HG02610 (cell line): ENCODE measurements around the gene ARHGAP26.

Source experiments
- ATAC-seq: cut with Tn5 transposase; IDR thresholded peaks from one replicate; pipeline ENCODE4 v1.9.1; 2021; ENCODE audit warnings: mild to moderate bottlenecking, moderate library complexity; ENCODE audit not compliant: unreplicated experiment

Gene ARHGAP26

DNA sequence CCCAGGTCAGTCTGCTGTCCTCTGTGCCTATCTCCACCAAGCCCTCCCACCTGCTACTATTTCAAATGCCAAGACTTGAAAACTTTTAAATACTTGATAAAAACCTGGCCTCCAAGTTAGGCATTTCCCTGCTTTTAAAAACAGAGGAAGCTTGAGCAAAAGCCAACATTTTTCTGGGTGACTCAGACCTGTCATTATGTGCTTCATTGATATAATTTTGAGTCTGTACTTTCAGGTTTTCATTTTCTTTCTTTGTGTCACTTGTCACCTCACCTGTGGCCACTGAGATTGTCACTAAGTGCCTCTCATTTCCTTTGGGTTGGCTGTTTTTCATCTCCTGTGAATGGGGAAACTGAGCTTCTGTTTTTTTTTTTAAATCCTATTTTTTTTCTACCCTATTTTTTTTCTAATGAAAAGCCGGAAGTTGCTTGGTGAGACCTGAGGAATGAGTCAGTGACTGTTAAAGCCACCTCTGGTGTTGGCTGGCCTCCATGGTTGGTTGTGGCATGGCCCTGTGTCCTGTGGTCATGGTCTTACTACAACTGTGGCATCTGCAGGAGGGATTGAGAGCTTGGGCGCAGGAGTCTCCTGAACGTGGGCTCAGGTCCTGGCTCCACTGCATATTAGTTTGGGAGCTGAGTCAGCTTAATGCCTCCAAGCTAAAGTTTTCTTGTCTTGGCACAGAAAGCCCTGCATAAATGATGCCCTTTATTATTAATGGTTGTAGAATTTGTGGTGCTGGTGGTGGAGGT lies 56.7 kb downstream of the ARHGAP26 start:
- peak; percentile 41 for ATAC-seq

DNA sequence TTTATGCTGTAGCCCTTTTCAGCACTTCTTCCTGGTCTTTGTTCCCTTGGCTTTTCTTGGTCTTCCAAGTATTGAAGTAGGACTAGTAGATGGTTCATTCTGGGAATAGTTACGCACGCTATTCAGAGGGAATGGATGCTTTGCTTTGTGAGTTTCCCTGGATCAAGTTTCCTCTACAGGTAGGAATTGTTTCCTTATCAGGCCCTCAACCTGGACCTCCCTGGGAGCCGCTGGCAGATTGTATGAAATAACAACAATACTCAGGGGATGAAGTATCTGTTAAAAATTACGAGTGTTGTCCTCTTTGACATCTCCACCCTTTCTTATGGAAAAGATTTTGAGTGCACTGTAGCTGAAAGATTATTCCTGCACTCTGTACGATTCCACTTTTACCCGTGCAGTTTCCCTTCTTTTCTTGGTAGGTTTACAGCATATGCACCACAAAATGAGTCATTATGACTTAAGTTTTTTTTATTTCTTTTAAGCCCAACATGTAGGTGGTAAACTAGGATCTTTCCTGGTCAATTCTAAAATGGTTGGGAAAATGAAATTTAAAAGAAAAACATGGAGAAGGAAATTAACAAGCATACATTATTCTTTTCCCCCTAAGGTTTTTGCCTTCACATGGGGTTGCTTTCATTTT lies 57.9 kb downstream of the ARHGAP26 start:
- no peak for ATAC-seq

DNA sequence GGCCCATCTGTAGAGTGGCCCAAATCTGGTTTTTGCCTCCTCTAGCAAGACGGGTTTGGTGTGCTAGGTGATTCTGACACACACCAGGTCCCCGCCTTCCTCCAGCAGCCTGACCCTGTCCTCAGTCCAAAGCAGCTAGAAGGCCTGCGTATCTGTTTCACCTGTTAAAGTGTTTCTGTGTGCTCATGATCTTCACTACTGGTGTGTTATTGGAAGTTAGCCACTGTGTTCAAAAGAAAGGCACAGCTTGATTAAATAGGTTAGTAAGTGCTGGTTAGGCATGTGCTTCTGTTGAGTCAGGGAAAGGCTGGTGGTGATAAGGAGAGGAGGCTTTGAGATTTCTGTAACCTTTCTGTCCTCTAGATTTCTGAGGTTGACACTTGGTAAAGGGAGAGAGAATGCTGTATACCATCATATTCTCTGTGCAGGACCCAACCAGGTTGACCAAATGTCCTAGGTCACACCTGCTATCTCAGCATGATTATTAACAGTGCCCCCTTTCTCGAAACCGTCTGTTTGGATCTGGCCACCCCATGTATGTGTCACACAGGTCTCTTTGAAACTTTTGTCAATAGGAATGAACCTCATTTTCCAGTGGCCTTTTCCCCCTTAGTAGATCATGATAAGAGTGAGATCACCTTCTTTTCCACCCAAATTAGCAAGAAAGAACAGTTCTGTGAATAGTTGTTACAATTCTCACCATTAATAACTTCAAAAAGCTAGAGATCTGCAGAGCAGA lies 58.8 kb downstream of the ARHGAP26 start:
- no peak for ATAC-seq

DNA sequence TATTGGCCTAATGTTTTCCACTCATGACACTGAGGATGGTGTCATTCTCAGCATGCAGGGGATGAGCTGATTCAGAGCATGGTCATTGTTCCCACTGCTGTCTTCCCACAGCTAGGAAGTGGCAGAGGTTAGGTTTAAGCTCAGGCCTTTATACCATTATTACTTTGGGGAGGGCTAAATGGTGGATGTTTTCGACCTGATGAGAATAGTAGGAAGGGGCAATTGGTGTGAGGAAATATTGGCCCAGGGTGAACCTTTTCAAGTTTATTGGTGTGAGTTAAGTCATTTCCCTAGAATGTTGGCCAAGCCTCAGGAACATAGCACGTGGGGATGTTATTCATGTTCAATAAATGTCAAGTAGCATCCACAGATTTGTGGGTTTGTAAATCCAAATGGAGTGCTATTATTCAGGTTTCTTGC lies 59.6 kb downstream of the ARHGAP26 start:
- no peak for ATAC-seq

DNA sequence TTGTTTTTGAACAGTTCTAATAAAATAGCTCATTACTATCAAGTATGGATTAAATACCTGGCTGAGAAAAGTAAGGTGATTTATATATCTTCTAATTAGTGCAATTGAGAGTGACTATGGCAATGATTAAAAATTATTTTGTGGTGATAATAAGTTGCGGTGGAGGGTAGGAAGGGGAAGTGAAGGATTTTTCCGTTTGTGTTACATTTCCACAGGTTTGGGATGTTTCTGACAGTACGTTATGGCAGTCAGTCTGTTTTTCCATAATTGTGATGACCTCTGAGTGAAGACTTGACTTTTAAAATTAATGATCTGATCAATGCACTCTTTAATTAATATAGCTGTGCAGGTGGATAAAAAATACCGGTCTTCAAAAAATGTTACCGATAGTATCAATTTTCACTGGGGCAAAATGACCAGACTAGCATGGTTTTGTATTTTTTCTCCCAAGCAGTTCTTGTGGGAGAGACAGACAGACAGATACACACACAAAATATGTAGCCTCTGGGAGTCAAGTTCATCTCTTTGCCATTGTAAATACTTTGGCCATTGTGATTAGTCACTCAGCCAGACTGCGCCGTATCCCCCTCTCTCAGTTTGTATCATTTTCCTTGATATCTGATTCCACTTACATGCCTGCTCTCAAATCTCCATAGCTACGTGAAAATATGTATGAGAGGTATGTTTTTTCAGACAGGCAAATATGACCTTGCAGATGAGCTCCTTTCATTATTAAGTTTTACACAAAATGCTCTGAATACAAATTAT lies 60.2 kb downstream of the ARHGAP26 start:
- ATAC-seq = no peak

DNA sequence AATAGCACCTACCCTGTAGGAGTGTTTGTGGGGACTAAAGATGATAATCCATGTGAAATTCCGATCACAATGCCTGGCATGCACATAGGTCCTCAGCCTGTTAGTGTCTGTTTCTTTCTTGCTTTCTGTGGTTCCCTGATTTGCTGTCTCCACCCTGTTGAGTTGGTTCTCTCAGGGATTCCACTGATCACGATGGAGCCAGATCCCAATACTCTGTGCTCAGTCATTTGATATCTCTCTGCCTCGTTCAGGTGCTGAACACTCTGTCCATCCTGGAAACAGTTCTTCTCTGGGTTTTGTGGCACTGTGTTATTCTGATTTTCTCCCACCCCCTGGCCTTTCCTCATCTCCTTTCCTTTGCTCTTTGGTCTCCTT lies 60.8 kb downstream of the ARHGAP26 start:
- ATAC-seq = no peak

DNA sequence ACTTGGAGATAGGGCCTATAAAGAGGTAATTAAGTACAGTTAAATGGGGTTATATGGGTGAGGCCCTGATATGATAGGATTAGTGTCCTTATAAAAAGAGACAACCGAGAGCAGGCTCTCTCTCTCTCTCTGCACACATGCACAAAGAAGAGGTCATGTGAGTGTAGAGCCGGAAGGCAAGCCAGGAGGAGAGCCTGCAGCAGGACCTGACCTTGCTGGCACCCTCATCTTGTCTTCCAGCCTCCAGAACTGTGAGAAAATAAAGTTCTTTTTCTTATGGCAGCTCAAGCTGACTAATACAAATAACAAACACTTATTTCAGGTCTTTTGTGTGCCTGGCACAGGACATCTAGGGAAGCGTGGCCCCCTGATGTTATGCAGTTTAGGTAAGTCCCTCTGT lies 62.1 kb downstream of the ARHGAP26 start:
- ATAC-seq = no peak

DNA sequence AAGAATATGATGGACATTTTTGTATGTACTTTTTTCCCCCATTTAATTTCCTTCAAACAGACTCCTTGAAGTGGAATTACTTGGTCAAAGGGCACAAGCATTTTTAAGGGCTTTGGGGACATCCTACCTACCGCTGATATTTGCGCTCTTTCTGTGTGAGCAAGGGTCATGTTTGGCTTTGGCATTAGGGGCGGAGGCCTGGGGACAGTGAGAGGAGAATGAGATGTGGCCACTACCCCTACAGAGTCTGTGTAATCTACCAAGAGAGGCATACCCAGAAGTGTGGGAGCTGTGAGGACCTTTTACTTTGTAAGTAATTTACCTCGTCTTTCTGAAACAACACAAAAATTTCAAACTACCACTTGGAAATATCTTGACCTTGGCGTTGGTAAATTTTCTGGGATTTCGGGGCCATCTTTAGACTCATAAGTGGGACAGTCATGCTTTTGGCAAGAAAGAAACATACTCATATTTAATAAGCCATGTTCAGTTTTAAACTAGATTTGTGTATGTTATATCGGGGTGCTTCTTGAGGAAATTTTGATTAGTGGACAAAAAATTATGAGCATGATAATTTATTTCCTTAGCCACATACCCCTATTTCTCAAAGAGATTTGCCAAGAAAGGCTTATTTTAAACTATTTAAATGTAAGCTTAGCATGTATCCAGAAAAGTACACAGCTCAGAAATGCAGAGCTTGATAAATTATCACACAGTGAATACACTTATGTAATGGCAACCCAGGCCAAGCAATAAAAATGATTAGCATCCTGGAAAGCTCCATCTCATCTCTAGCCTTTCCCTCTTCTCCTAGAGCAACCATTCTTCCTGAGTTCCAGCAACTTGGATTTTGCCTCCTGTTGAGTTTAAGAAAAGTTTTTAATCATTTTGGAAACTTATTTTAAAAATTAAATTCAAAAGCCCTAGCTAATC lies 63.6 kb downstream of the ARHGAP26 start:
- no peak for ATAC-seq

DNA sequence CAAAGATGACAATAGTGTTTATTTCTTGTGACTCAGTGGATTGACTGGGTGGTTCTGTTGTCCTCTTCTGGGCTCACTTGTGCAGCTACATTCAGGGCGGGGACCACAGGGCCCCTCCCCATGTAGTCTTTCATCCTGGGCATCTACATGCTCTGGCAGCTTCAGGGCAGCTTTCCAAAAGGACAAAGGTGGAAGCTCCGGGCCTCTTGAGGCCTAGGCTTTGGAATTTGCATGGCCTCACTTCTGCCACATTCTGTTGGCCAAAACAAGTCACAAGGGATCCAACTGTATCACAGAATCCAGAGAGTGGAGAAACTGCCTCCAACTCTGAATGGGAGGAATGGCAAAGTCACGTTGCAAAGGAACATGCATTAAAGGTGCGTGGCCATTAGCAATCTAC lies 64.3 kb downstream of the ARHGAP26 start:
- no peak for ATAC-seq

DNA sequence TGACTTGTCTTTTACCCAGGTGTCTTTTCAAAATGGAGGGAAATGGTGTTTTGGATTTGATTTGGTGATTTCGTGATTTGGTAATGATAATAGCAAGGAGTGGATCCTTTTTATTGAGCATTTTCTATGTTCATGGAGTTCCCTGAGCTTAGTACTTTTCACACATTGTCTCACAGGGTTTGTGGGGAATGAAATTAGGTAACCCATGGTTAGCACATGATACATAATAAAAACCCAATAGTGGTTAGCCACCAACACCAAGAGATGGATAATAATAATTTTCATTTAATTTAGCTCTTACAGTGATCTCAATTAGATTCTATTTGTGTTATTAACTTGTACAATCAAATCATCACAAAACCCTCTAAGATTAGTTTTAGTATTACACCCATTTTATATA lies 65.4 kb downstream of the ARHGAP26 start:
- no peak for ATAC-seq

DNA sequence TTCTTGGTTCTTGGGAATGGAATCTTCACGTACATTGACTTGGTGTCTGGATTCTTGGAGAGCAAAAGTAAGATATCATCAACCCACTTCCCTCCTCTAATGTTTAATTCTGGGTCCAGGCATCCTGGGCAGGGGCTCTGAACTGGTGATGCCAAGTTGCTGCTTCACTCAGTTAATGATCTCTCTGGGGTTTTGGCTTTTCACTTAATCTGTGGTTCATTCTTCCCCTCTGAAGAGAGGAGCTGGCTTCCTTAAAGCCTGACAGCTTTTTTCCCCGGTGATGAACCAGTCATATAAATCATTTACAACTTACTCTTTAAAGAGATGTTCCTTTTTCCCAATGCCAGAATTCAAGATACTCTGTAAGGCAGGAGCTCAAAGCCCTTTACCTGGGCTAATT lies 65.9 kb downstream of the ARHGAP26 start:
- ATAC-seq = no peak

DNA sequence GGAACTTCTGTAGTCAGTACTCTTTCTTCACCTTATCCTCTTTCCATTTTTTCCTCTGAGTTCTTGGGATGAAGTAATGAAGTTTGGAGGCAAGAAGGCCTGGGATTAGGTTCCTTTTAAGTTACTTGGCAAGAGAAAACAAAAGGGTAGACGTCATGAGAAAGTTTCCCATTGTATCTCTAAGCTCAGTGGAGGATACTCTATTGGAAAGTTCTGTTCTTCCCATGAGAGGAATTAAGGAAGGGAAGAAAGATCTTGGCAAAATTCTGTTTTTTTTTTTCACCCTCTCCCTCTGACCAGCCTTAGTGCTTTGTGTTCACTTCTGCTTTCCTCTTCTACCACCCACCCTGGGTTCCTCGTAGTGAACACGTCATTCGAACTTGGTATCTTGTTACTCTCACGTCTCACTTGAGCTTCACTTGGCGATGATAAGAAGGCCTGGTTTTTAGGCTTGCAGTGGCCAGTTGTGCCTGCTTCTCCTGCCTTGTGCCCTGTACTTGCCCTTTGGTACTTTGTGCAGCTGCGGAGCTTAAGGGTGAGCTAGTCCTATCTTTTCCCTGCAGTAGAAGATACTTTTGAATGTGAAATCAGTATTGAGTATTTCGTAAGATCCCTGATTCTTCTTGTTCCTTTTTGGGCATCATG lies 67.0 kb downstream of the ARHGAP26 start:
- ATAC-seq = no peak

DNA sequence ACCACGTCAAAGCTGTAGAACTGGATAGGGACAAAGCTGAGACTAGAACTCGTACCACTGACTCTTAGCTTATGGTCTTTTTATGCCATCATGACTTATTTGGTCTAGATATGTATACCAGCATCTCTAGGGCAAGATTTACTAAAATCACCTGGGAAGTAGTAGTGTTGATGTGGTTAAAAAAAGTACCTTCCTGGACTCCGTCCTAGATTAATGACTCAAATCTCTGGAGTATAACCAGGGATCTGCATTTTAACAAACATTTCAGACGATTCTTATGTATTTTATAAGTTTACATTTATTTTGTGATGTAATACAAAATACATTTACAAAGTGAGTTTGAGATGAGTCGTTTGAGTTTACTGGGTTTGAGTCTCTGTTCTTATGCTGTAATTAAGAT lies 68.7 kb downstream of the ARHGAP26 start:
- no peak for ATAC-seq

DNA sequence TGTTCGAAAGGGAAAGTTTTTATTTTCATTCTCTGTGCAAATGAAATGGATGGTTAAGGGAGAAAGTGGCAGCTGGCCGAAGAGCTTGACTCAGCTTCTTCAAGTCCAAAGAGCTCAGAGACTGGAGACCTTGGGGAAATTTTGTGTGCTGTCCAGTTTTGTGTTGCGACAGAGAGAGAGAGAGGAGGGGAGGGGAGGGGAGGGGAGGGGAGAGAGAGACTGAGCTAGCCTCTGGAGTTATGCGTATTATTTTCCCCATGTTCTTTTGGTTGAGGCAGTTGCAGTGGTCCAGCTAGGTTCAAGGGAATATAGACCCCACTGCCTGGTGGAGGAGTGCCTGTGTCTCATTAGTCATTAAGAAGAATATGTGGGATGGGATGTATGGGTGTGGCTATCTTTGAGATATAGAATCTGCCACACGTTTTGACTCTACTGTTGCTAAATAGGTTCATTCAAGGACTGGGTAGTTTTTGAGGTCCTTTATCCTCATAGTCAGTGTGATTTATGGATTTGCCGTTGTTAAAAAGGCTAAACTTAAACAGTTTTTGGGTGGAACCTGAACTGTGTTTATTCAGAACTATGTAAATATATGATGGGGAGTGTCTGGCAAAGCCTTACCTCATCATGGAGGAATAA lies 69.7 kb downstream of the ARHGAP26 start:
- ATAC-seq = no peak

DNA sequence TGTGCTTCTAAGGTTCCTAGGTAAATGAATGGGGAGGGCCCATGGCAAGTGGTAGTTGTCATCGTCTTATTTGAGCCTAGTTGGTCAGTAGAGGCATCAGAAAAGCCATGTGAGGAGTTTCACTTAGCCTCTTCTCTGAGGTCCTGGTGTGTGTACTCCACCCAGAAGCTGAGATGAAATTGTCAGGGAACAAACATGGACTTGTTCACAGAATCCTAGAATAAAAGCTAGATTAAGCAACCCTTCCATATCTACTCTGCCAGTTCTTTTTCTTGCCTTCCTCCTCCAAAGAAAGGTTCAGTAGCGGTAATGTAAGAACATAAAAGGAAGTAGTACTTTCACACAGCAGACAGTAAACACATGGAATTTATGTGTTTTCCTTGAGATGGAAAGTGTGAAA lies 70.4 kb downstream of the ARHGAP26 start:
- ATAC-seq = no peak

DNA sequence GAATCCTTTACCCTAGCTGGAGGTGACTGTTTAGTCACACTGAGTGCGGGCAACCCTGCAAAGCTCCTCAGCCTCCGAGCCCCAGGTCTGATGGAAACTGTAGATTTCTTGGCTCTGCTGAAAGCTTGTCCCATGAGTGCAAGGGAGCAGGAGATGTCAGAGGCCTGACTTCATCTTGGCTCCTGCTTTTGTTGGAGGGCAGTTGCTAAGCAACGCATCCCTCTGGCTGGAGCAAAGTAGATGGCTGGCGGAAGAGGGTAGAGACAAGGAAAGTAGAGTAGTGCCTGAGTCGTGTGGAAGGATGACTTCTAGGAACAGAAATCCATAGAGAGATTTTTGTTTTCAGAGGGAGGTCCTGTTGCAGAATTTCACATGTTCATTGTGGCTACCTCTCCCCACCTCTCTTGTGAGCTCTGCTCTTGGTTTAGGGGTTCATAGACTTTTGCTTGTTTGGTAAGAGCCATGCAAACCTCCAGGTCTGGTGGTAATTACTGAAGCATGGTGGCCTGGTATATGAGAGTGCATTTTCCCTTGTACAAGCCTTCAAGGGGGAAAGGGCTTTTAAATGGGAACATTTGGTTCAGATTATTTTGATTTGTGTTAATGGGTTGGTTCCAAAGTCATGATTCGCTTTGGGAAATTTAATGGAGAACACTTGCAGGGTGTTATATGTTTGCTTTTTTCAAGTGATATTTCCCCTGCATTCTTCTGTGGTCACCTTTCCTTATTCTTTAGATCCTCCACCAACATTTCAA lies 71.5 kb downstream of the ARHGAP26 start:
- ATAC-seq = no peak

DNA sequence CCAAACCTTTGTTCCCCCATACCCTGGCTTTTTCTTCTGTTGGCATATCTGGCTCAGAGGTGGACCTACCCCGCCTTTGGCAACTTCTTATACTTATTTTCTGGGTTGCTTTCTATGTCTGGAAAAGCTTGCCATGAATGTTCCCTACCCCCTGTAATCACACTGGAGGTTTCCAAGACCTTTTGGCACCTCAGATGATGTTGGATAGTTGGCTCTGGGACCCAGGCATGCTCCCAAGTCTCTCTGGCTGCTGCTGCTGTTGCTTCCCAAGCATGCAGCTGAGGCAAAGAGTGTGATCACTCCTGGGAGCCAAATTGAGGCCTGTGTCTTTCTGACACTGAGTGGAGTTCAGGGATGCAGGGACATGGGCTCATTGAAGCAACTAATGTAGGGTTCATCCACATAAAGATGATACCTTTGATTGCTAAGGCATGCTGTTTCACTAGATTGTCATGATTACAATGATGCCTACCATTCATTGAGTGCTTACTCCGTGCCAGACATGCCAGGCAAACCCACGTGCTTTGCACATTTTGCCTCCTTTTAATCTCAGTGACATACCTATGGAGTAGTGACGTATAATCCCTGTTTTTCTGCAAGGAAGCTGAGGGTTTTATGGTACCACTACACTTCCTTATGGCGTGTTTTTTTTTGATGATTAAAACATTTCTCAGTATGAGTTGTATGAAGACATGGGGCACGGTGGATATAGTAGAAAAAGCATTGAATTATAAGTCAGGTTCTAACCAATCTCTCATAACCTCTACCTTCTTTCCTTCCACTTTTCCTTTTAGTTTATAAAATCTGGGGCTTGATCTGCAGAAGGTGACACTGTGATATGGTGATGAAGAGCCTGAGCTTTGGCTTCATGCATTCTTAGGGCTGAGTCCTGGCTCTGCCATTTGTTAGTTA lies 73.1 kb downstream of the ARHGAP26 start:
- ATAC-seq = no peak

DNA sequence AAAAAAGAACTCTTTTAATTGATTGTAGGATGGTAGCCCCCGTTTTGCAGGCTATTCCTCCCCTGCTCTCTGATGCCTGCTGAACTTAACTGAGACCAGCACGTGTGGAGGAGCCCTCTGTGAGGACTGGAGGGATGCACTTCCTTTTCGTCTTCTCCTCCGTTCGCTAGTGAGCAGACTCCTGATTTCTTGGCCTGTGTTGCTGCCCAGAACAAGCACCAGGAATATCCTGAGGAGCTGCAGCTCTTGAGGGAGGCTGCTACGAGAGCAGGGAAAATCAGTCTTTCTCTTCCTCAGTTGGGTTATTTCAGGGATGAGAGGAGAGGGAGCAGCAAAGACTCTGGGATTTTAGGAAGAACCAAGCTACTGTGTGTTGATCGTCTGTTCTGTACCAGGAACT lies 74.7 kb downstream of the ARHGAP26 start:
- ATAC-seq = no peak
